Ishikawa (cell line): ENCODE data around the gene CYP17A1.

Source experiments
- CEBPB ChIP-seq: IDR thresholded peaks from 2 replicates; pipeline ENCODE4 v1.6.1; 2012
- CREB1 ChIP-seq: IDR thresholded peaks from 2 replicates; pipeline ENCODE4 v1.6.1; 2012; ENCODE audit warnings: low read depth
- EGR1 ChIP-seq: IDR thresholded peaks from 2 replicates; pipeline ENCODE4 v1.6.1; 2012
- EP300 ChIP-seq: IDR thresholded peaks from 2 replicates; pipeline ENCODE4 v1.6.1; 2012; ENCODE audit warnings: borderline replicate concordance
- FOXM1 ChIP-seq: IDR thresholded peaks from 2 replicates; pipeline ENCODE4 v1.6.1; 2012; ENCODE audit warnings: low read depth, borderline replicate concordance
- NFIC ChIP-seq: IDR thresholded peaks from 2 replicates; pipeline ENCODE4 v1.6.1; 2012
- RAD21 ChIP-seq: IDR thresholded peaks from 2 replicates; pipeline ENCODE4 v1.6.1; 2012; ENCODE audit warnings: low read depth
- REST ChIP-seq: IDR thresholded peaks from 2 replicates; pipeline ENCODE4 v1.6.1; 2012; ENCODE audit warnings: low read depth, mild to moderate bottlenecking
- TAF1 ChIP-seq: IDR thresholded peaks from 2 replicates; pipeline ENCODE4 v1.6.1; 2012; ENCODE audit warnings: low read depth, mild to moderate bottlenecking
- TCF12 ChIP-seq: IDR thresholded peaks from 2 replicates; pipeline ENCODE4 v1.6.1; 2012; ENCODE audit warnings: low read depth
- TEAD4 ChIP-seq: IDR thresholded peaks from 2 replicates; pipeline ENCODE4 v1.6.1; 2012
- USF1 ChIP-seq: IDR thresholded peaks from 2 replicates; pipeline ENCODE4 v1.6.1; 2012
- YY1 ChIP-seq: IDR thresholded peaks from 2 replicates; pipeline ENCODE4 v1.6.1; 2012; ENCODE audit warnings: low read depth
- ZBTB7A ChIP-seq: IDR thresholded peaks from 2 replicates; pipeline ENCODE4 v1.6.1; 2012; ENCODE audit warnings: low read depth
- TF ChIP-seq, protein P1 (sequence below): IDR thresholded peaks from 2 replicates; pipeline ENCODE4 v1.6.1; 2012

Gene CYP17A1

DNA sequence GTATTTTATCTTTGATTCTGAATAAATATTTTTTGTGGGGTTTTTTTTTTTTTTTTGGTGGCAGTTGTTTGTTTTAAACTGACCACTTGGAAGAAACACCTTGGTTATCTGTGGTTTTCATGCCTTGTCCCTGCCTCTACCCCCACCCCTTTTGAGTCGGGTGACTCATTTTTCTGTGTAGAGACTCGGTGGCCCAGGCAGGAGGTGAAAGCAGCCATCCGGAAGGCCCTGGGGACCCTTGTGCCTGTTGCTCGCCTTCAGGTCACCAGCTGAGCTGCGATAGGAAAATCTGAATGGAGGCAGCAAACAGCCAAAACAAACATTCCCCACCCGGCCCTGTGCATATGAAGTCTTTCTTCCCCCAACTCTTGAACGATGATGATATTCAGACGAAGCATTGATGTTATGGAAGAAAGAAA is 22.8 kb downstream of the CYP17A1 start:
- TF ChIP-seq TCF12, result no peak

DNA sequence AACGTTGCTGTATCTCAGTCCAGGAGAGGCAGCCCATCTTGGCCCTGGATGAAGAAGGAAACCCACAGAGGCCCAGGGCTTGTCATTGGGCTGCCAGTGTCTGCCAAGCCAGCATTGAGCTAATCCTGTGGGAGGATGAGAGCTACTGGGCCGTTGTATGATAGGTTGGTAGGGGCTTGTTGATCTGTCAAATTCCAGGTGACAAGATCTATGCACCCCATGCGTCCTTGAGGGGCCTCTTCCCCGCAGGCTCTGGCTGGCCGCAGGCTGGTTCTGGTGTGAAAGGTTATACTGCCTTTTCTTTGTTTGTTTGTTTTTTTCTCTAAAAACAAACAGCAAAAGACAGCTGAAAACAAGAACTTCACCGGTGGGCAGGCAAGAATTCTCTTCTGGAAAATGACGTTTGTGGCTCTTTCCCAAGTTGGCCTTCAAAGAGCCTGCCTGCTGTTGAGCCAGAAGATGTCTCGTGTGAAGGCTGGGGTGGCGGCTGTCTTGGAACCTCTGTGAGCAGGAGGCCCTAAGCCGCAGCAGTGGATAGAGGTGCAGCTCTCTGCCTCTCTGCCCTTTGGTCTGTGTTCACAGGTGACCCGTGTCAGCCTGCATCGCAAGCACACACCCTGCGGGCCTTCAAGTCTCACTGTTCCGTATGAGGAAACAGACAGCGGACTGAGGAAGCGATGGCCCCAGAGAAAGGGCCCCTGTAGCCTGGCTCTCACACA is 23.3 kb downstream of the CYP17A1 start:
- TF ChIP-seq YY1, result no peak
- no peak for TF ChIP-seq CEBPB
- TF ChIP-seq EGR1, result no peak
- no peak for TF ChIP-seq TCF12
- TF ChIP-seq, protein P1, sequence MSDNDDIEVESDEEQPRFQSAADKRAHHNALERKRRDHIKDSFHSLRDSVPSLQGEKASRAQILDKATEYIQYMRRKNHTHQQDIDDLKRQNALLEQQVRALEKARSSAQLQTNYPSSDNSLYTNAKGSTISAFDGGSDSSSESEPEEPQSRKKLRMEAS, result no peak
- TF ChIP-seq RAD21, result no peak
- TF ChIP-seq TAF1, result no peak
- TF ChIP-seq NFIC, result no peak
- TF ChIP-seq EP300, result no peak
- no peak for TF ChIP-seq REST

GRCh38 chr10:102813017-102813541 is 24.1 kb downstream of the CYP17A1 start:
- no peak for TF ChIP-seq TEAD4
- TF ChIP-seq YY1, result no peak
- TF ChIP-seq TCF12, result no peak
- no peak for TF ChIP-seq EP300
- no peak for TF ChIP-seq FOXM1
- TF ChIP-seq REST, result no peak
- TF ChIP-seq CREB1, result no peak
- TF ChIP-seq, protein P1, result no peak
- no peak for TF ChIP-seq NFIC
- TF ChIP-seq EGR1, result no peak
- no peak for TF ChIP-seq USF1
- no peak for TF ChIP-seq CEBPB
- no peak for TF ChIP-seq ZBTB7A
- no peak for TF ChIP-seq TAF1
- TF ChIP-seq RAD21, result no peak

DNA sequence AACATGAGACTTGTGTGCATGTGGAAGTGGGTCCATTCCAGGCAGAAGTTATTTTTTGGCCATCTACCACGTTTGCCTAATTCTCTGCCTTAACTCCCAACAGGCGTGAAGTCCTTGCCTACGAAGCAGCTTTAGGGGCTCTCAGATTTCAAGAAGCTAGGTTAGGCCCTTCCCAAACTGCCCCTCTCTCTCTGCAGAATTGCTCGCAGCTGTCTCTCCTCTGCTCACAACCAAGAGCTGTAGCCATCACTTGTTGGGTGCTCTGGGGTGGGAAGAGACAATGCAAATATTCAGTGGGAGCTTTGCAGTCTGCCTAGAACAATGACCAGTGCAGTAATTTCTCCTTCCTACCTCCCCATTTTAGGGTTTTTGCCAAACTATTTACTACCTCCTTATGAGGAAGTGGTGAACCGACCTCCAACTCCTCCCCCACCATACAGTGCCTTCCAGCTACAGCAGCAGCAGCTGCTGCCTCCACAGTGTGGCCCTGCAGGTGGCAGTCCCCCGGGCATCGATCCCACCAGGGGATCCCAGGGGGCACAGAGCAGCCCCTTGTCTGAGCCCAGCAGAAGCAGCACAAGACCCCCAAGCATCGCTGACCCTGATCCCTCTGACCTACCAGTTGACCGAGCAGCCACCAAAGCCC is 24.9 kb downstream of the CYP17A1 start:
- TF ChIP-seq EP300, result no peak
- TF ChIP-seq TEAD4, result no peak
- no peak for TF ChIP-seq TAF1
- no peak for TF ChIP-seq CEBPB
- no peak for TF ChIP-seq TCF12
- TF ChIP-seq, protein P1, result no peak
- no peak for TF ChIP-seq RAD21
- TF ChIP-seq NFIC, result no peak

DNA sequence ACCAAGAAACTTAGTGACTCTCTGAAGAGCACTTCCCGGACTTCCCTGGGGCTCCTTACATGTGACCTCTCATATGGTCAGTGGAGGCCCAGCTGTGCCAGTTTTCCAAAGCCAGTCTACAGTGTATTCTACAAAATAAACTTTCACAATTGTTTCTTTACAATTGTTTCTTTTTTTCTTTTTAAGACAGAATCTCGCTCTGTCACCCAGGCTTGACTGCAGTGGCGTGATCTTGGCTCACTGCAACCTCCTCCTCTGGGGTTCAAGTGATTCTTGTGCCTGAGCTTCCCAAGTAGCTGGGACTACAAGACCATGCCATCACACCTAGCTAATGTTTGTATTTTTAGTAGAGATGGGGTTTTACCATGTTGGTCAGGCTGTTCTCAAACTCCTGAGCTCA is 25.9 kb downstream of the CYP17A1 start:
- TF ChIP-seq CEBPB (no peak), EGR1 (no peak), TCF12 (no peak), FOXM1 (no peak), USF1 (no peak), EP300 (no peak), ZBTB7A (no peak), NFIC (no peak), YY1 (no peak), TEAD4 (no peak), CREB1 (no peak), TAF1 (no peak), REST (no peak), RAD21 (no peak)
- TF ChIP-seq, protein P1, result no peak
